HCT116 (cell line): Measurements from ENCODE around the gene THADA. TPM values are rescaled to one million over a fixed set of nuclear protein-coding genes. Genes with fewer than 3 reads are reported as not detected.

Source experiments
- ATAC-seq: fragments of 200-7000 bp; cut with Tn5 transposase; 2 replicates; pipeline ENCODE4 v1.9.1; 2020; ENCODE audit warnings: mild to moderate bottlenecking, moderate library complexity
- BruUV-seq: library from RNA; stranded (reverse); fragments of 400-500 nt; replicated peaks from 2 replicates; lab custom pipeline; 2021; lab: Mats Ljungman, UMichigan
- CTCF ChIA-PET: fragments of 300-600 bp; sonication (Branson Sonifier 250); formaldehyde crosslinking; loops from one replicate; lab custom pipeline; 2021; ENCODE audit warnings: antibody characterized with exemption; lab: Charles Lee
- POLR2A ChIA-PET: fragments of 300-600, 350-600 bp; sonication (Branson Sonifier 250); formaldehyde crosslinking; loops from one replicate; lab custom pipeline; 2021; ENCODE audit warnings: antibody characterized with exemption; lab: Charles Lee
- RAD21 ChIA-PET, 2 experiments: fragments of 300-600 bp; sonication (Branson Sonifier 250); formaldehyde crosslinking; loops; one replicate each; lab custom pipeline; 2023; ENCODE audit warnings: low total read pairs in 2 of 2; ENCODE audit not compliant: uncharacterized antibody in 2 of 2, unreplicated experiment in 2 of 2, low non-redundant PET in 1 of 2; lab: Charles Lee
- DNase-seq: peaks from one replicate; pipeline ENCODE4 v3.0.0-alpha.2; 2010; ENCODE audit warnings: low read depth, low spot score
- H2AFZ ChIP-seq: fragments of 200-600 bp; shearing (Covaris generic), sonication (generic); 2 replicates; pipeline ENCODE4 v1.6.1; 2017; ENCODE audit warnings: low read depth, mixed run types, mixed read lengths, antibody characterized with exemption, low read length; ENCODE audit not compliant: poor library complexity, severe bottlenecking
- H3K27ac ChIP-seq: 2 replicates; pipeline ENCODE4 v1.5.1; 2012; ENCODE audit warnings: low read depth, low read length
- H3K27me3 ChIP-seq: fragments of 200-600 bp; sonication (generic); 2 replicates; pipeline ENCODE4 v1.6.1; 2016; ENCODE audit warnings: mixed run types, low read length, mixed read lengths; ENCODE audit not compliant: insufficient read depth
- H3K36me3 ChIP-seq, 2 experiments: fragments of 200-500 bp in 1 of 2; fragments of 200-600 bp in 1 of 2; sonication (Bioruptor generic) in 1 of 2; sonication (generic) in 1 of 2; 2 replicates each; pipeline versions ENCODE4 v1.5.1 to v1.6.1; 2014 to 2016; ENCODE audit warnings: low read length in 2 of 2, inconsistent platforms in 1 of 2, mixed read lengths in 1 of 2, mixed run types in 1 of 2; ENCODE audit not compliant: insufficient read depth in 2 of 2, control insufficient read depth in 1 of 2
- H3K4me1 ChIP-seq, 2 experiments: fragments of 200-600 bp in 1 of 2; sonication (generic) in 1 of 2; 2 replicates each; pipeline versions ENCODE4 v1.5.1 to v1.6.1; 2012 to 2017; ENCODE audit warnings: low read length in 2 of 2, inconsistent platforms in 1 of 2, mild to moderate bottlenecking in 1 of 2, mixed read lengths in 1 of 2, mixed run types in 1 of 2, moderate library complexity in 1 of 2; ENCODE audit not compliant: insufficient read depth in 2 of 2, control insufficient read depth in 1 of 2
- H3K4me2 ChIP-seq: fragments of 200-600 bp; sonication (generic); 2 replicates; pipeline ENCODE4 v1.6.1; 2017; ENCODE audit warnings: mixed run types, low read length, mixed read lengths
- H3K4me3 ChIP-seq, 2 experiments: fragments of 200-600 bp in 1 of 2; sonication (generic) in 1 of 2; replicated peaks in 1 of 2; 2 replicates each; pipeline ENCODE4 v1.5.1; 2011 to 2016; ENCODE audit warnings: low read length in 2 of 2, control low read depth in 1 of 2, low read depth in 1 of 2, mild to moderate bottlenecking in 1 of 2, mixed read lengths in 1 of 2, mixed run types in 1 of 2
- H3K79me2 ChIP-seq: fragments of 200-600 bp; sonication (generic); 2 replicates; pipeline ENCODE4 v1.6.1; 2017; ENCODE audit warnings: mild to moderate bottlenecking, mixed run types, low read length, moderate library complexity, mixed read lengths; ENCODE audit not compliant: insufficient read depth
- H3K9ac ChIP-seq: fragments of 200-600 bp; sonication (generic); 2 replicates; pipeline ENCODE4 v1.6.1; 2016; ENCODE audit warnings: low read length, mixed read lengths
- H3K9me2 ChIP-seq: fragments of 200-600 bp; sonication (generic), shearing (Covaris generic); 2 replicates; pipeline ENCODE4 v1.6.1; 2017; ENCODE audit warnings: mixed run types, mild to moderate bottlenecking, moderate library complexity; ENCODE audit not compliant: insufficient read depth
- H3K9me3 ChIP-seq, 2 experiments: fragments of 200-500 bp in 1 of 2; fragments of 200-600 bp in 1 of 2; sonication (Bioruptor generic) in 1 of 2; sonication (generic) in 1 of 2; 2 replicates each; pipeline ENCODE4 v1.6.1; 2014 to 2017; ENCODE audit warnings: low read length in 2 of 2, mixed read lengths in 2 of 2, inconsistent platforms in 1 of 2, low read depth in 1 of 2, mild to moderate bottlenecking in 1 of 2, mixed run types in 1 of 2, moderate library complexity in 1 of 2; ENCODE audit not compliant: control insufficient read depth in 1 of 2, insufficient read depth in 1 of 2
- H4K20me1 ChIP-seq: fragments of 200-600 bp; sonication (generic), shearing (Covaris generic); 2 replicates; pipeline ENCODE4 v1.6.1; 2017; ENCODE audit warnings: mixed run types, mild to moderate bottlenecking, moderate library complexity; ENCODE audit not compliant: insufficient read depth
- CBX3 ChIP-seq: IDR thresholded peaks from 2 replicates; pipeline ENCODE4 v1.6.1; 2012; ENCODE audit warnings: low read depth
- CEBPB ChIP-seq: IDR thresholded peaks from 2 replicates; pipeline ENCODE4 v1.6.1; 2012; ENCODE audit warnings: low read depth
- CTCF ChIP-seq, 3 experiments: fragments of 200-600 bp in 1 of 3; sonication (generic) in 1 of 3; IDR thresholded peaks in 2 of 3; conservative IDR thresholded peaks in 1 of 3; 2 replicates each; pipeline ENCODE4 v1.5.1; 2012 to 2017; ENCODE audit warnings: low read depth in 2 of 3, low read length in 2 of 3, antibody characterized with exemption in 1 of 3, borderline replicate concordance in 1 of 3, control low read depth in 1 of 3, mild to moderate bottlenecking in 1 of 3, mixed read lengths in 1 of 3, mixed run types in 1 of 3, moderate library complexity in 1 of 3; ENCODE audit not compliant: insufficient read depth in 1 of 3
- EGR1 ChIP-seq: IDR thresholded peaks from 2 replicates; pipeline ENCODE4 v1.6.1; 2012; ENCODE audit warnings: low read depth
- ELF1 ChIP-seq: IDR thresholded peaks from 2 replicates; pipeline ENCODE4 v1.6.1; 2012; ENCODE audit warnings: low read depth, borderline replicate concordance
- EZH2 ChIP-seq: fragments of 200-600 bp; sonication (generic); IDR thresholded peaks from 2 replicates; pipeline ENCODE4 v1.6.1; 2017; ENCODE audit warnings: antibody characterized with exemption, mixed run types
- FOSL1 ChIP-seq: IDR thresholded peaks from 2 replicates; pipeline ENCODE4 v1.6.1; 2012; ENCODE audit warnings: low read depth
- MAX ChIP-seq: IDR thresholded peaks from 2 replicates; pipeline ENCODE4 v1.6.1; 2012
- RAD21 ChIP-seq: IDR thresholded peaks from 2 replicates; pipeline ENCODE4 v1.6.1; 2012; ENCODE audit warnings: low read depth, mild to moderate bottlenecking
- SIN3A ChIP-seq: IDR thresholded peaks from 2 replicates; pipeline ENCODE4 v1.6.1; 2012; ENCODE audit warnings: low read depth
- SP1 ChIP-seq: IDR thresholded peaks from 2 replicates; pipeline ENCODE4 v1.6.1; 2012; ENCODE audit warnings: low read depth
- SRF ChIP-seq: IDR thresholded peaks from 2 replicates; pipeline ENCODE4 v1.6.1; 2012; ENCODE audit warnings: low read depth
- TCF7L2 ChIP-seq: IDR thresholded peaks from 2 replicates; pipeline ENCODE4 v1.7.0; 2011; ENCODE audit warnings: borderline replicate concordance, inconsistent platforms; ENCODE audit not compliant: insufficient read depth, insufficient read length; ENCODE audit errors: extremely low read depth
- ZFX ChIP-seq: fragments of 450-650 bp; IDR thresholded peaks from 2 replicates; pipeline ENCODE4 v1.6.1; 2017
- ZNF274 ChIP-seq: fragments of 200-500 bp; sonication (Bioruptor generic); IDR thresholded peaks from 2 replicates; pipeline ENCODE4 v1.6.1; 2014; ENCODE audit warnings: mild to moderate bottlenecking, low read depth, low read length, inconsistent platforms
- intact Hi-C: fragments of 100-400 bp; cut with micrococcal nuclease; formaldehyde crosslinking; loops from 2 replicates; pipeline ENCODE4 v1.10.0; 2022
- total RNA-seq: library from RNA; stranded (reverse); gene quantifications from one replicate; pipeline ENCODE4 v1.2.1, GENCODE V29; 2021; ENCODE audit not compliant: unreplicated experiment
- TF ChIP-seq, protein P1 (sequence below): IDR thresholded peaks from 2 replicates; pipeline ENCODE4 v1.6.1; 2012; ENCODE audit warnings: low read depth
- TF ChIP-seq, protein P2 (sequence below): IDR thresholded peaks from 2 replicates; pipeline ENCODE4 v1.6.1; 2012
- TF ChIP-seq, protein P3 (sequence below): IDR thresholded peaks from 2 replicates; pipeline ENCODE4 v1.6.1; 2011; ENCODE audit warnings: mild to moderate bottlenecking, low read length, moderate library complexity; ENCODE audit not compliant: insufficient replicate concordance; ENCODE audit errors: extremely low read depth

THADA gene
- total RNA-seq, 1 experiment from 2014 or later = 30.7 TPM

GRCh38 chr2:43475137-43475846 lies 120.5 kb downstream of the THADA start (continued):
- TF ChIP-seq, protein P1, sequence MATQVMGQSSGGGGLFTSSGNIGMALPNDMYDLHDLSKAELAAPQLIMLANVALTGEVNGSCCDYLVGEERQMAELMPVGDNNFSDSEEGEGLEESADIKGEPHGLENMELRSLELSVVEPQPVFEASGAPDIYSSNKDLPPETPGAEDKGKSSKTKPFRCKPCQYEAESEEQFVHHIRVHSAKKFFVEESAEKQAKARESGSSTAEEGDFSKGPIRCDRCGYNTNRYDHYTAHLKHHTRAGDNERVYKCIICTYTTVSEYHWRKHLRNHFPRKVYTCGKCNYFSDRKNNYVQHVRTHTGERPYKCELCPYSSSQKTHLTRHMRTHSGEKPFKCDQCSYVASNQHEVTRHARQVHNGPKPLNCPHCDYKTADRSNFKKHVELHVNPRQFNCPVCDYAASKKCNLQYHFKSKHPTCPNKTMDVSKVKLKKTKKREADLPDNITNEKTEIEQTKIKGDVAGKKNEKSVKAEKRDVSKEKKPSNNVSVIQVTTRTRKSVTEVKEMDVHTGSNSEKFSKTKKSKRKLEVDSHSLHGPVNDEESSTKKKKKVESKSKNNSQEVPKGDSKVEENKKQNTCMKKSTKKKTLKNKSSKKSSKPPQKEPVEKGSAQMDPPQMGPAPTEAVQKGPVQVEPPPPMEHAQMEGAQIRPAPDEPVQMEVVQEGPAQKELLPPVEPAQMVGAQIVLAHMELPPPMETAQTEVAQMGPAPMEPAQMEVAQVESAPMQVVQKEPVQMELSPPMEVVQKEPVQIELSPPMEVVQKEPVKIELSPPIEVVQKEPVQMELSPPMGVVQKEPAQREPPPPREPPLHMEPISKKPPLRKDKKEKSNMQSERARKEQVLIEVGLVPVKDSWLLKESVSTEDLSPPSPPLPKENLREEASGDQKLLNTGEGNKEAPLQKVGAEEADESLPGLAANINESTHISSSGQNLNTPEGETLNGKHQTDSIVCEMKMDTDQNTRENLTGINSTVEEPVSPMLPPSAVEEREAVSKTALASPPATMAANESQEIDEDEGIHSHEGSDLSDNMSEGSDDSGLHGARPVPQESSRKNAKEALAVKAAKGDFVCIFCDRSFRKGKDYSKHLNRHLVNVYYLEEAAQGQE = no peak

DNA sequence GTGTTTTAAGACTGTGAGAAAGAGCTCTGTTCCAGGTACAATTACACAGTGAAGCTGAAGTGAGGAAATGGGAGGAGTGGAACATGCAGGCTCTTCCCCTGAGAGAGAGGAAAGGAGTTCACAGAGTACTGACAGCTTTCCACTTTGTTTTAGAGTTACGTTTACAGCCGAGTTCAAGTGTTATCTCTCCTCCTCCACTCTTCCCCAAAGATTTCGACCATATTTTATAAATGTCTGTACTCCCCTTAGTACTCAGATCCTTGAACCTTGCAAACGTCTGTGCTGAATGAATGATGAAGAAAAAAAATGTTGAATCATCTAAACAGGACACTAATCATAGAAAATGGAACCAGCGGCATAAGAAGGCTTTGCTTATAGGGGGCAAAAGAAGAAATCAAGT lies 121.6 kb downstream of the THADA start:
- Histone ChIP-seq H2AFZ (no peak overlapping the region), H3K9me3 (no peaks in the 10 kb centered on the region), H4K20me1 (no peaks in the 10 kb centered on the region), H3K79me2 (no peaks in the 10 kb centered on the region), H3K9ac (no peak overlapping the region), H3K4me1 (peaks cover 14 to 25% of the 10 kb centered on the region in 2 experiments), H3K36me3 (no peaks in the 10 kb centered on the region), H3K4me3 (no peak overlapping the region), H3K9me2 (no peaks in the 10 kb centered on the region), H3K27me3 (no peaks in the 10 kb centered on the region), H3K4me2 (no peak overlapping the region), H3K27ac (no peak overlapping the region)
- DNase-seq (no peak), ATAC-seq (no peak)
- ChIA-PET CTCF (interaction anchor here (1.2 kb wide), 1 partner anchor 11 kb away, joined by 4 read pairs; no protein-coding TSS in a partner anchor), RAD21 (no interaction called here), POLR2A (no interaction called here)
- intact Hi-C loops = no loop called here
- BruUV-seq = no TSS peak
- TF ChIP-seq SIN3A = no peak
- no peak for TF ChIP-seq SRF
- TF ChIP-seq CTCF (IDR thresholded peaks at IDR 0.05 in 2 of 3, conservative IDR thresholded peaks at IDR 0.05 in 1 of 3; ENCODE audit: borderline replicate concordance in 1 of 3, insufficient read depth in 1 of 3, low read depth in 2 of 3, low read length in 2 of 3) = no peak
- TF ChIP-seq, protein P2, sequence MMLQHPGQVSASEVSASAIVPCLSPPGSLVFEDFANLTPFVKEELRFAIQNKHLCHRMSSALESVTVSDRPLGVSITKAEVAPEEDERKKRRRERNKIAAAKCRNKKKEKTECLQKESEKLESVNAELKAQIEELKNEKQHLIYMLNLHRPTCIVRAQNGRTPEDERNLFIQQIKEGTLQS = no peak
- TF ChIP-seq SP1 = no peak
- TF ChIP-seq CEBPB = no peak
- TF ChIP-seq ZFX = no peak
- no peak for TF ChIP-seq TCF7L2
- TF ChIP-seq, protein P3, sequence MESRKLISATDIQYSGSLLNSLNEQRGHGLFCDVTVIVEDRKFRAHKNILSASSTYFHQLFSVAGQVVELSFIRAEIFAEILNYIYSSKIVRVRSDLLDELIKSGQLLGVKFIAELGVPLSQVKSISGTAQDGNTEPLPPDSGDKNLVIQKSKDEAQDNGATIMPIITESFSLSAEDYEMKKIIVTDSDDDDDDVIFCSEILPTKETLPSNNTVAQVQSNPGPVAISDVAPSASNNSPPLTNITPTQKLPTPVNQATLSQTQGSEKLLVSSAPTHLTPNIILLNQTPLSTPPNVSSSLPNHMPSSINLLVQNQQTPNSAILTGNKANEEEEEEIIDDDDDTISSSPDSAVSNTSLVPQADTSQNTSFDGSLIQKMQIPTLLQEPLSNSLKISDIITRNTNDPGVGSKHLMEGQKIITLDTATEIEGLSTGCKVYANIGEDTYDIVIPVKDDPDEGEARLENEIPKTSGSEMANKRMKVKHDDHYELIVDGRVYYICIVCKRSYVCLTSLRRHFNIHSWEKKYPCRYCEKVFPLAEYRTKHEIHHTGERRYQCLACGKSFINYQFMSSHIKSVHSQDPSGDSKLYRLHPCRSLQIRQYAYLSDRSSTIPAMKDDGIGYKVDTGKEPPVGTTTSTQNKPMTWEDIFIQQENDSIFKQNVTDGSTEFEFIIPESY = no peak
- TF ChIP-seq CBX3 = no peak
- TF ChIP-seq EGR1 = no peak
- TF ChIP-seq RAD21 = no peak
- TF ChIP-seq FOSL1 = no peak
- TF ChIP-seq MAX = no peak
- TF ChIP-seq EZH2 = no peak
- no peak for TF ChIP-seq ELF1
- TF ChIP-seq ZNF274 = no peak
